ENCODE data around the gene SYT5. TPM values are rescaled to one million over a fixed set of nuclear protein-coding genes. Genes with fewer than 3 reads are reported as not detected.

Gene SYT5
- total and polyA plus RNA-seq, 2 of the 8 experiments (the other 6 are each of a cell fraction or from before 2014, with no cell fraction given) = 0.35 to 0.67 TPM

DNA sequence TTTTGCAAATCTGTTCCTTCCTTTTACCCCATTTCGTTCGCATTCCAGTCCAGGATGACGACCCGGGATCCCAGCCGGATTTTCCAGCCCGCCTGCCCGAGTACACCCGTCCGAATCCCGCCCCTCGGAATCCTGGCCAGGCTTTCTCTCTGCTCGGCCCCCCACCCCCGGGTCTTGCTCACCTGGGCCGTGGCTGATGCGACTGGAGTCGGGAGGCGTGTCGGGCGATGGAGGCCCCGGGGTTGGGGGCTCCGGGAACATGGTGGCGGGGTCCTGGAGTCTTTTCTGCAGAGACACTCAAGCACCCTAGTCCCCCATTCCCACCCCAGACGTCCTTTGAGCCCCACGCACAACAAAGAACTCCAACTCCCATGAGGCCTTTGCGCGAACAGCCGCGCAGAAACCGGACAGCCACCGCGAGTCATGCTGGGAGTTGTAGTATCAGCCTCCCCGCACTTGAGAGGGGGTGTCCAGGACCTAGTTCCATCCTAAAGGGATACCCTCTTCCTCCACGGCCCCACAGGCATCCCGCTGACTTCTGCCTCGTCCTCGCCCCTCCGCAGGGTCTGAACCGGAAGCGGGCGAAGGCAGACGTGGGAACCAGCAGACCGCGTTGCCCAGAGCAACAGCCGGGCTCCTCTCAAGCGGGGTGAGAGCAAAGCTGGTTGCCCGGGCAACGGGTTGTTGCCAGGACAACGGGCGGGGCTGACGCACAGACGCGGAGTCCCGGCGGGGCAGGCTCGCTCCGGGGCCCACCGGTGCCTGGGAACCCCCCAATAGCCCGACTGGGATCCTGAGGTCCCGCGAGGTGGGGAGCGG, 1.1 kb downstream of the SYT5 start (continued):
- TF ChIP-seq TEAD4 (IDR thresholded peaks at IDR 0.05; ENCODE audit: low read depth, low read length) (peak; percentile 88), EGR1 (IDR thresholded peaks at IDR 0.05; ENCODE audit: borderline replicate concordance, low read depth, low read length) (peak; percentile 95), ASH2L (IDR thresholded peaks at IDR 0.05; ENCODE audit: low read length) (peak; percentile 65), RXRA (IDR thresholded peaks at IDR 0.05; ENCODE audit: insufficient read depth, low read depth, low read length) (no peak), CHD7 (IDR thresholded peaks at IDR 0.05; ENCODE audit: insufficient replicate concordance, low read length) (no peak), MAFK (IDR thresholded peaks at IDR 0.05; ENCODE audit: low read depth, low read length) (no peak)
- TF ChIP-seq, protein P1, sequence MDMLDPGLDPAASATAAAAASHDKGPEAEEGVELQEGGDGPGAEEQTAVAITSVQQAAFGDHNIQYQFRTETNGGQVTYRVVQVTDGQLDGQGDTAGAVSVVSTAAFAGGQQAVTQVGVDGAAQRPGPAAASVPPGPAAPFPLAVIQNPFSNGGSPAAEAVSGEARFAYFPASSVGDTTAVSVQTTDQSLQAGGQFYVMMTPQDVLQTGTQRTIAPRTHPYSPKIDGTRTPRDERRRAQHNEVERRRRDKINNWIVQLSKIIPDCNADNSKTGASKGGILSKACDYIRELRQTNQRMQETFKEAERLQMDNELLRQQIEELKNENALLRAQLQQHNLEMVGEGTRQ (IDR thresholded peaks at IDR 0.05; ENCODE audit: low read length) = no peak

All from H1 (cell line).